ENCODE data around the gene ARHGEF28.
A peak's percentile ranks its signal among the peaks of the same experiment; 100 is the strongest.

The ARHGEF28 gene

GRCh38 chr5:73940026-73940425, 314.0 kb downstream of the ARHGEF28 start:
- Histone ChIP-seq H3K4me1 (no peaks in the 10 kb centered on the region), H3K36me3 (peaks cover 17% of the 10 kb centered on the region), H3K4me3 (ENCODE audit: low read depth, low read length) (no peak overlapping the region), H3K27me3 (no peaks in the 10 kb centered on the region), H3K9me3 (no peaks in the 10 kb centered on the region)
- DNase-seq: no peak
- no peak for TF ChIP-seq CTCF (IDR thresholded peaks at IDR 0.05; ENCODE audit: low read depth, low read length)

GRCh38 chr5:73940801-73941200, 314.8 kb downstream of the ARHGEF28 start:
- DNase-seq: no peak
- peaks cover 14% of the 10 kb centered on the region for H3K36me3 ChIP-seq
- no peaks in the 10 kb centered on the region for H3K9me3 ChIP-seq
- no peaks in the 10 kb centered on the region for H3K4me1 ChIP-seq
- H3K4me3 ChIP-seq (ENCODE audit: low read depth, low read length): no peak overlapping the region
- no peaks in the 10 kb centered on the region for H3K27me3 ChIP-seq
- no peak for TF ChIP-seq CTCF (IDR thresholded peaks at IDR 0.05; ENCODE audit: low read depth, low read length)

GRCh38 chr5:73942783-73943182, 316.8 kb downstream of the ARHGEF28 start:
- no peak for DNase-seq
- no peak for TF ChIP-seq CTCF (IDR thresholded peaks at IDR 0.05; ENCODE audit: low read depth, low read length)
- H3K27me3 ChIP-seq: no peaks in the 10 kb centered on the region
- no peaks in the 10 kb centered on the region for H3K4me1 ChIP-seq
- peaks cover 14% of the 10 kb centered on the region for H3K36me3 ChIP-seq
- H3K4me3 ChIP-seq (ENCODE audit: low read depth, low read length): no peak overlapping the region
- no peaks in the 10 kb centered on the region for H3K9me3 ChIP-seq

- Histone ChIP-seq H3K4me1 (no peaks in the 10 kb centered on the region), H3K27me3 (no peaks in the 10 kb centered on the region), H3K4me3 (ENCODE audit: low read depth, low read length) (no peak overlapping the region), H3K9me3 (no peaks in the 10 kb centered on the region), H3K36me3 (peaks cover 14% of the 10 kb centered on the region)
- TF ChIP-seq CTCF (IDR thresholded peaks at IDR 0.05; ENCODE audit: low read depth, low read length): no peak
- DNase-seq: no peak
These were observed 317.4 kb downstream of the ARHGEF28 start for GRCh38 chr5:73943397-73943796.

- DNase-seq: no peak
- TF ChIP-seq CTCF (IDR thresholded peaks at IDR 0.05; ENCODE audit: low read depth, low read length): no peak
- Histone ChIP-seq H3K4me1 (no peaks in the 10 kb centered on the region), H3K36me3 (peaks cover 14% of the 10 kb centered on the region), H3K27me3 (no peaks in the 10 kb centered on the region), H3K4me3 (ENCODE audit: low read depth, low read length) (no peak overlapping the region), H3K9me3 (no peaks in the 10 kb centered on the region)
These were observed 318.6 kb downstream of the ARHGEF28 start for GRCh38 chr5:73944581-73944980.

GRCh38 chr5:73945505-73945904, 319.5 kb downstream of the ARHGEF28 start:
- H3K27me3 ChIP-seq: no peaks in the 10 kb centered on the region
- H3K4me1 ChIP-seq: no peaks in the 10 kb centered on the region
- H3K36me3 ChIP-seq: peaks cover 14% of the 10 kb centered on the region
- DNase-seq: peak; percentile 64
- H3K9me3 ChIP-seq: no peaks in the 10 kb centered on the region
- no peak overlapping the region for H3K4me3 ChIP-seq (ENCODE audit: low read depth, low read length)
- peak; percentile 71 for TF ChIP-seq CTCF (IDR thresholded peaks at IDR 0.05; ENCODE audit: low read depth, low read length)

Measured in BE2C (cell line).